ENCODE measurements around the gene SHISA7.
"Not testable (repeated sequence)": the region's sequence is repeated elsewhere in the genome, so short reads cannot be mapped to it uniquely, and the experiment has no call there.

SHISA7 gene

GRCh38 chr19:55446060-55446459 is 3.0 kb upstream of the SHISA7 start:
- DNase-seq (ENCODE audit: low read depth), result no peak

- no peak for DNase-seq (ENCODE audit: low read depth)
These were observed 1.5 kb upstream of the SHISA7 start for GRCh38 chr19:55444646-55445045.

GRCh38 chr19:55443824-55444480 is 852 bp upstream of the SHISA7 start:
- DNase-seq (ENCODE audit: low read depth), result no peak

- DNase-seq (ENCODE audit: low read depth), result no peak
These were observed 633 bp downstream of the SHISA7 start for GRCh38 chr19:55442372-55442961.

GRCh38 chr19:55441692-55442321 is 1.3 kb downstream of the SHISA7 start:
- no peak for DNase-seq (ENCODE audit: low read depth)

- DNase-seq (ENCODE audit: low read depth), result no peak
These were observed 1.8 kb downstream of the SHISA7 start for GRCh38 chr19:55441319-55441691.

GRCh38 chr19:55440411-55441105 is 2.5 kb downstream of the SHISA7 start:
- DNase-seq (ENCODE audit: low read depth), result no peak

GRCh38 chr19:55439052-55439451 is 4.0 kb downstream of the SHISA7 start:
- DNase-seq (ENCODE audit: low read depth), result no peak

GRCh38 chr19:55437410-55437809 is 5.7 kb downstream of the SHISA7 start:
- DNase-seq (ENCODE audit: low read depth), result no peak

- no peak for DNase-seq (ENCODE audit: low read depth)
These were observed 6.3 kb downstream of the SHISA7 start for GRCh38 chr19:55436847-55437246.

GRCh38 chr19:55435020-55435419 is 8.1 kb downstream of the SHISA7 start:
- no peak for DNase-seq (ENCODE audit: low read depth)

GRCh38 chr19:55434356-55434919 is 8.7 kb downstream of the SHISA7 start:
- no peak for DNase-seq (ENCODE audit: low read depth)

GRCh38 chr19:55433292-55433691 is 9.8 kb downstream of the SHISA7 start:
- no peak for DNase-seq (ENCODE audit: low read depth)

- no peak for DNase-seq (ENCODE audit: low read depth)
These were observed 10.7 kb downstream of the SHISA7 start for GRCh38 chr19:55432241-55432959.

- DNase-seq (ENCODE audit: low read depth), result no peak
These were observed 11.9 kb downstream of the SHISA7 start for GRCh38 chr19:55431183-55431582.

- DNase-seq (ENCODE audit: low read depth), result no peak
These were observed 17.1 kb downstream of the SHISA7 start for GRCh38 chr19:55426042-55426441.

- DNase-seq (ENCODE audit: low read depth), result no peak
These were observed 18.6 kb downstream of the SHISA7 start for GRCh38 chr19:55424518-55424917.

GRCh38 chr19:55423225-55424005 is 19.7 kb downstream of the SHISA7 start:
- no peak for DNase-seq (ENCODE audit: low read depth)

GRCh38 chr19:55421281-55421680 is 21.8 kb downstream of the SHISA7 start:
- DNase-seq (ENCODE audit: low read depth), result not testable (repeated sequence)

- no peak for DNase-seq (ENCODE audit: low read depth)
These were observed 23.4 kb downstream of the SHISA7 start for GRCh38 chr19:55419624-55420236.

GRCh38 chr19:55419103-55419502 is 24.0 kb downstream of the SHISA7 start:
- no peak for DNase-seq (ENCODE audit: low read depth)

Measured in fibroblast of the conjunctiva (primary cell).